Panc1 (cell line): ENCODE data around the gene DST. TPM values are rescaled to one million over a fixed set of nuclear protein-coding genes. Genes with fewer than 3 reads are reported as not detected.

ENCODE experiments used
- ATAC-seq: fragments of 200-7000 bp; cut with Tn5 transposase; 2 replicates; pipeline ENCODE4 v1.9.1; 2020; ENCODE audit warnings: mild to moderate bottlenecking, moderate library complexity
- Bru-seq: library from RNA; stranded (reverse); fragments of 400-500 nt; gene quantifications from one replicate; lab custom pipeline; 2021; lab: Mats Ljungman, UMichigan
- BruChase-seq, 2 experiments: library from RNA; stranded (reverse); fragments of 400-500 nt; gene quantifications; one replicate each; lab custom pipeline; 2021; lab: Mats Ljungman, UMichigan
- BruUV-seq: library from RNA; stranded (reverse); fragments of 400-500 nt; replicated peaks from 2 replicates; lab custom pipeline; 2021; lab: Mats Ljungman, UMichigan
- CTCF ChIA-PET: fragments of 300-600 bp; sonication (Branson Sonifier 250); formaldehyde crosslinking; loops from one replicate; lab custom pipeline; 2022; ENCODE audit warnings: antibody characterized with exemption; lab: Charles Lee
- POLR2A ChIA-PET: fragments of 300-600 bp; sonication (Branson Sonifier 250); formaldehyde crosslinking; loops from one replicate; lab custom pipeline; 2022; ENCODE audit warnings: antibody characterized with exemption; lab: Charles Lee
- DNase-seq: peaks from one replicate; pipeline ENCODE4 v3.0.0-alpha.2; 2010; ENCODE audit warnings: low read depth, low spot score
- H3K27ac ChIP-seq: 2 replicates; pipeline ENCODE4 v1.5.1; 2011; ENCODE audit warnings: mild to moderate bottlenecking, low read length, inconsistent platforms
- H3K27me3 ChIP-seq: fragments of 200-500 bp; sonication (Bioruptor generic); 2 replicates; pipeline ENCODE4 v1.6.0; 2014; ENCODE audit warnings: low read length, inconsistent platforms; ENCODE audit not compliant: control insufficient read depth, insufficient read depth
- H3K36me3 ChIP-seq: fragments of 200-500 bp; sonication (Bioruptor generic); 2 replicates; pipeline ENCODE4 v1.5.1; 2014; ENCODE audit warnings: inconsistent platforms, mild to moderate bottlenecking, low read length, moderate library complexity; ENCODE audit not compliant: control insufficient read depth, insufficient read depth
- H3K4me1 ChIP-seq: 2 replicates; pipeline ENCODE4 v1.5.1; 2011; ENCODE audit warnings: inconsistent platforms, mild to moderate bottlenecking, low read length, moderate library complexity; ENCODE audit not compliant: control insufficient read depth, insufficient read depth
- H3K4me3 ChIP-seq, 2 experiments: 2 replicates each; pipeline ENCODE4 v1.5.1; 2011 to 2012; ENCODE audit warnings: low read depth in 2 of 2, low read length in 2 of 2, mild to moderate bottlenecking in 2 of 2, inconsistent platforms in 1 of 2, moderate library complexity in 1 of 2
- H3K9me3 ChIP-seq: fragments of 200-500 bp; sonication (Bioruptor generic); 2 replicates; pipeline ENCODE4 v1.5.1; 2014; ENCODE audit warnings: low read depth, mild to moderate bottlenecking, inconsistent platforms, low read length, moderate library complexity; ENCODE audit not compliant: control insufficient read depth, insufficient read depth
- POLR2AphosphoS5 ChIP-seq: IDR thresholded peaks from 2 replicates; pipeline ENCODE4 v1.6.1; 2012; ENCODE audit warnings: mild to moderate bottlenecking, low read depth, low read length, moderate library complexity
- SIN3A ChIP-seq: IDR thresholded peaks from 2 replicates; pipeline ENCODE4 v1.6.1; 2012; ENCODE audit warnings: low read depth, mild to moderate bottlenecking, low read length, moderate library complexity, borderline replicate concordance; ENCODE audit not compliant: insufficient read depth
- TCF7L2 ChIP-seq: IDR thresholded peaks from 2 replicates; pipeline ENCODE4 v1.6.1; 2011; ENCODE audit warnings: mild to moderate bottlenecking, low read depth, low read length, inconsistent platforms
- in situ Hi-C: cut with HindIII; loops from 2 replicates; pipeline ENCODE4 v1.10.0; 2016; ENCODE audit warnings: low sequenced_read_pairs, low pct_unique_long_range_greater_than_20kb
- intact Hi-C: fragments of 100-400 bp; cut with micrococcal nuclease; formaldehyde crosslinking; loops from one replicate; pipeline ENCODE4 v1.10.0; 2022; ENCODE audit not compliant: unreplicated experiment
- long read RNA-seq: library from polyadenylated mRNA; unstranded; transcript quantifications from one replicate; pipeline ENCODE4 v2.0.0, GENCODE V29; 2021; ENCODE audit not compliant: unreplicated experiment
- polyA plus RNA-seq: library from polyadenylated mRNA; unstranded; fragments of >200 nt; gene quantifications from one replicate; pipeline ENCODE4 v1.2.1, GENCODE V29; 2012; ENCODE audit warnings: missing spikeins; ENCODE audit not compliant: insufficient read length
- total RNA-seq: library from RNA; stranded (reverse); gene quantifications from one replicate; pipeline ENCODE4 v1.2.1, GENCODE V29; 2021; ENCODE audit not compliant: unreplicated experiment
- TF ChIP-seq, protein P1 (sequence below), 2 experiments: IDR thresholded peaks; 2 replicates each; pipeline ENCODE4 v1.6.1; 2011 to 2012; ENCODE audit warnings: low read depth in 2 of 2, control low read depth in 1 of 2, low read length in 1 of 2, mild to moderate bottlenecking in 1 of 2, moderate library complexity in 1 of 2; ENCODE audit not compliant: insufficient read depth in 1 of 2
- TF ChIP-seq, protein P2 (sequence below): fragments of 450-650 bp; IDR thresholded peaks from 2 replicates; pipeline ENCODE4 v1.5.1; 2017; ENCODE audit warnings: mild to moderate bottlenecking

The DST gene
- total RNA-seq (230 TPM), Bru-seq, nascent RNA (percentile 97 among the genes with signal in this experiment), BruChase-seq, experiment 1, labeled RNA remaining after a 2-hour chase (percentile 95 among the genes with signal in this experiment), BruChase-seq, experiment 2, labeled RNA remaining after a 6-hour chase (percentile 95 among the genes with signal in this experiment)
- polyA plus RNA-seq = 130 TPM
- long read RNA-seq, partial matches to known transcripts = 119 of 157 reads
- long read RNA-seq, other reads (novel, unspliced or antisense) = 34 of 157 reads

DNA sequence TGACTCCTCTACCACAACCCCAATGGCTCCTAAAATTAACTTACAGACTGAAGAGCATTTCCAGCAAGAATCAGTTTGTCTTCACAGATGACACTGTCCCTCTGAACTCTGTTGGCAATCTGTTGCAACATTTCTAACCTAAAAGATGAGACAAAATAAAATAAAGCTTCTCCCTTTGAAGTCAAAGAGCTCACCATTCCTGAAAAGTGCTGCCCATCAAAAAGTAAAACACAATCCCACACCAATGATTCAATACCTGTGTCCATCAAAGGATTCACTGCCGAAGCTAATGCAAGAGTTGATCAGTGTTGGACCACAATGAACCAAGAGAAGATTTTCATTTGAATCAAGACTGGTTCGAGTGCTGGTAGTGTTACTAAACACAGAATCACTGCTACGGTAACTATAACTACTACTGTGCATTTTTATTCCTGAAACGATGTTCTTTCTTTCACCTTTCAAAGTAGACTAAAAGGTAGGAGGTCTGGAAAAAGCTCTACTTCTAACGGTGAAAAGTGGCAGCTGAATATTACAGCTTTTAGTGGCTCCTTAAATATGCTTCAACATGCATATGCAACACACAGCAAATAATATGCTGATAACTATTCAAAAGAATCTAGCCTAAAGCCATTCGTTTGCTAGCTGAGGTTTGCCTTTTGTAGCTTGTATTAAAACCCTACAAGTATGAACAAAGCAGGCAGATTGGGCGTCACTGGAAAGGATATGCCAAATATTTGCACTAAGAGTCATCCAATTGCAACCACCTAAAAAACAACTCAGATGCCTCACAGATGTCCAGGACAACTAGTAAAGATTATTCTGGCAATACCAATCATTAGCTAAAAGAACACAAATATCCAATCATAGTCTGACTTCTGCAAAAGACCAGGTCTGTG is at the start of gene DST:
Gene DST (minus strand): TSS at position 524 of the 896 bp plus-strand sequence.
- intact Hi-C loops = no loop called here
- H3K4me1 ChIP-seq = peaks cover 3% of the 10 kb centered on the region; the same call in 1 of the 2 replicates
- H3K27me3 ChIP-seq = no peaks in the 10 kb centered on the region
- H3K9me3 ChIP-seq = no peaks in the 10 kb centered on the region
- in situ Hi-C loops = no loop called here
- H3K27ac ChIP-seq = no peak within 1 kb of the TSS
- H3K4me3 ChIP-seq = no peak within 1 kb of the TSS
- TF ChIP-seq, protein P1, sequence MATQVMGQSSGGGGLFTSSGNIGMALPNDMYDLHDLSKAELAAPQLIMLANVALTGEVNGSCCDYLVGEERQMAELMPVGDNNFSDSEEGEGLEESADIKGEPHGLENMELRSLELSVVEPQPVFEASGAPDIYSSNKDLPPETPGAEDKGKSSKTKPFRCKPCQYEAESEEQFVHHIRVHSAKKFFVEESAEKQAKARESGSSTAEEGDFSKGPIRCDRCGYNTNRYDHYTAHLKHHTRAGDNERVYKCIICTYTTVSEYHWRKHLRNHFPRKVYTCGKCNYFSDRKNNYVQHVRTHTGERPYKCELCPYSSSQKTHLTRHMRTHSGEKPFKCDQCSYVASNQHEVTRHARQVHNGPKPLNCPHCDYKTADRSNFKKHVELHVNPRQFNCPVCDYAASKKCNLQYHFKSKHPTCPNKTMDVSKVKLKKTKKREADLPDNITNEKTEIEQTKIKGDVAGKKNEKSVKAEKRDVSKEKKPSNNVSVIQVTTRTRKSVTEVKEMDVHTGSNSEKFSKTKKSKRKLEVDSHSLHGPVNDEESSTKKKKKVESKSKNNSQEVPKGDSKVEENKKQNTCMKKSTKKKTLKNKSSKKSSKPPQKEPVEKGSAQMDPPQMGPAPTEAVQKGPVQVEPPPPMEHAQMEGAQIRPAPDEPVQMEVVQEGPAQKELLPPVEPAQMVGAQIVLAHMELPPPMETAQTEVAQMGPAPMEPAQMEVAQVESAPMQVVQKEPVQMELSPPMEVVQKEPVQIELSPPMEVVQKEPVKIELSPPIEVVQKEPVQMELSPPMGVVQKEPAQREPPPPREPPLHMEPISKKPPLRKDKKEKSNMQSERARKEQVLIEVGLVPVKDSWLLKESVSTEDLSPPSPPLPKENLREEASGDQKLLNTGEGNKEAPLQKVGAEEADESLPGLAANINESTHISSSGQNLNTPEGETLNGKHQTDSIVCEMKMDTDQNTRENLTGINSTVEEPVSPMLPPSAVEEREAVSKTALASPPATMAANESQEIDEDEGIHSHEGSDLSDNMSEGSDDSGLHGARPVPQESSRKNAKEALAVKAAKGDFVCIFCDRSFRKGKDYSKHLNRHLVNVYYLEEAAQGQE (IDR thresholded peaks at IDR 0.05; ENCODE audit: insufficient read depth in 1 of 2, low read depth in 2 of 2, low read length in 1 of 2) = no peak
- TF ChIP-seq POLR2AphosphoS5 (no peak), SIN3A (no peak), TCF7L2 (no peak)
- TF ChIP-seq, protein P2, sequence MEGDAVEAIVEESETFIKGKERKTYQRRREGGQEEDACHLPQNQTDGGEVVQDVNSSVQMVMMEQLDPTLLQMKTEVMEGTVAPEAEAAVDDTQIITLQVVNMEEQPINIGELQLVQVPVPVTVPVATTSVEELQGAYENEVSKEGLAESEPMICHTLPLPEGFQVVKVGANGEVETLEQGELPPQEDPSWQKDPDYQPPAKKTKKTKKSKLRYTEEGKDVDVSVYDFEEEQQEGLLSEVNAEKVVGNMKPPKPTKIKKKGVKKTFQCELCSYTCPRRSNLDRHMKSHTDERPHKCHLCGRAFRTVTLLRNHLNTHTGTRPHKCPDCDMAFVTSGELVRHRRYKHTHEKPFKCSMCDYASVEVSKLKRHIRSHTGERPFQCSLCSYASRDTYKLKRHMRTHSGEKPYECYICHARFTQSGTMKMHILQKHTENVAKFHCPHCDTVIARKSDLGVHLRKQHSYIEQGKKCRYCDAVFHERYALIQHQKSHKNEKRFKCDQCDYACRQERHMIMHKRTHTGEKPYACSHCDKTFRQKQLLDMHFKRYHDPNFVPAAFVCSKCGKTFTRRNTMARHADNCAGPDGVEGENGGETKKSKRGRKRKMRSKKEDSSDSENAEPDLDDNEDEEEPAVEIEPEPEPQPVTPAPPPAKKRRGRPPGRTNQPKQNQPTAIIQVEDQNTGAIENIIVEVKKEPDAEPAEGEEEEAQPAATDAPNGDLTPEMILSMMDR = no peak
- peak; percentile 70; the same call in 1 of the 2 replicates for ATAC-seq
- no TSS peak for BruUV-seq
- ChIA-PET CTCF (no interaction called here), POLR2A (interaction anchor here (0.5 to 0.6 kb wide), 2 partner anchors 221 to 228 kb away, joined by 3 to 5 read pairs; no protein-coding TSS in a partner anchor)
- H3K36me3 ChIP-seq = peaks cover 43% of the 10 kb centered on the region
- DNase-seq = peak; percentile 72

DNA sequence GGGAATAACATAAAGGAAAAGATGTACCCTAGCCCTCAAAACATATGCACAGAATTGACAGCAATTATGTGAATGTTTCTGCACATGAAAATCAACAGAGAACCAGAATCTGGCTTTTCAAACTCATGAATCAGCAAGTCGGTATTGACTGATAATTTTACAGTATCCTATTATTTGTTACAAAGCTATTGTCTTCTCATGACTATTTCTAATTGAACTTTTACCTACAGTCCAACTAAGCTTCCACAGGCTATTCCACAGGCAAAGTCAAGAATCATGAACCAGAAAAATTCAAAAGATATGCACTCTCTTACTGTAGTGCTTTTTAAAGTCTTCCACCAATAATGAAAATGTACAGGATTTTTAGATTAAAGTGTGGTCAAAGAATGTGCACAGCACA is 49.1 kb upstream of the DST start:
- no peaks in the 10 kb centered on the region for H3K36me3 ChIP-seq
- DNase-seq = no peak
- no peaks in the 10 kb centered on the region for H3K9me3 ChIP-seq
- in situ Hi-C loops = no loop called here
- intact Hi-C loops = no loop called here
- H3K4me3 ChIP-seq = peak overlapping the region in 1 of 2 experiments; percentile 41; a peak in 1 of 4 replicates
- H3K4me1 ChIP-seq = peaks cover 63% of the 10 kb centered on the region
- peak overlapping the region; percentile 73; the same call in 1 of the 2 replicates for H3K27ac ChIP-seq
- POLR2A ChIA-PET = no interaction called here
- BruUV-seq = no TSS peak
- CTCF ChIA-PET = no interaction called here
- H3K27me3 ChIP-seq = no peaks in the 10 kb centered on the region
- ATAC-seq = no peak
- TF ChIP-seq TCF7L2 (no peak), POLR2AphosphoS5 (no peak), SIN3A (no peak)
- TF ChIP-seq, protein P1 (IDR thresholded peaks at IDR 0.05; ENCODE audit: insufficient read depth in 1 of 2, low read depth in 2 of 2, low read length in 1 of 2) = no peak
- TF ChIP-seq, protein P2 = no peak
